H9 (cell line): ENCODE data around the gene KIF3B. TPM values are rescaled to one million over a fixed set of nuclear protein-coding genes. Genes with fewer than 3 reads are reported as not detected.

Experiments used
- DNase-seq: peaks from one replicate; pipeline ENCODE4 v3.0.0-alpha.2; 2017
- H2AFZ ChIP-seq: one replicate; pipeline ENCODE4 v1.6.1; 2013; ENCODE audit warnings: mild to moderate bottlenecking, low read length, control low read depth, moderate library complexity
- H2AK5ac ChIP-seq: 2 replicates; pipeline ENCODE4 v1.6.1; 2013; ENCODE audit warnings: low read length, control low read depth, mixed read lengths; ENCODE audit not compliant: insufficient read length
- H2BK120ac ChIP-seq: one replicate; pipeline ENCODE4 v1.6.1; 2013; ENCODE audit warnings: low read depth, mild to moderate bottlenecking, low read length, control low read depth, inconsistent platforms; ENCODE audit not compliant: poor library complexity, severe bottlenecking
- H2BK12ac ChIP-seq: 2 replicates; pipeline ENCODE4 v1.6.1; 2013; ENCODE audit warnings: low read length, control low read depth, mixed read lengths, low read depth; ENCODE audit not compliant: insufficient read length
- H2BK15ac ChIP-seq: 2 replicates; pipeline ENCODE4 v1.6.1; 2013; ENCODE audit warnings: low read depth, low read length, control low read depth
- H2BK20ac ChIP-seq: one replicate; pipeline ENCODE4 v1.6.1; 2013; ENCODE audit warnings: low read depth, mild to moderate bottlenecking, low read length, control low read depth, inconsistent platforms; ENCODE audit not compliant: poor library complexity, severe bottlenecking
- H2BK5ac ChIP-seq: 2 replicates; pipeline ENCODE4 v1.6.1; 2013; ENCODE audit warnings: low read length, control low read depth, mixed read lengths; ENCODE audit not compliant: insufficient read length
- H3K14ac ChIP-seq: 2 replicates; pipeline ENCODE4 v1.6.1; 2013; ENCODE audit warnings: low read length, control low read depth; ENCODE audit not compliant: insufficient read depth
- H3K18ac ChIP-seq: 2 replicates; pipeline ENCODE4 v1.6.1; 2013; ENCODE audit warnings: low read depth, mild to moderate bottlenecking, mixed read lengths, low read length, control low read depth; ENCODE audit not compliant: insufficient read length
- H3K23ac ChIP-seq: 2 replicates; pipeline ENCODE4 v1.6.1; 2013; ENCODE audit warnings: low read length, control low read depth, mixed read lengths, low read depth; ENCODE audit not compliant: insufficient read length
- H3K23me2 ChIP-seq: 2 replicates; pipeline ENCODE4 v1.6.1; 2013; ENCODE audit warnings: low read depth, mild to moderate bottlenecking, mixed read lengths, low read length, control low read depth; ENCODE audit not compliant: insufficient read length, poor library complexity, severe bottlenecking
- H3K27ac ChIP-seq: 2 replicates; pipeline ENCODE4 v1.5.1; 2013; ENCODE audit warnings: low read length, control low read depth, mixed read lengths, low read depth; ENCODE audit not compliant: insufficient read length
- H3K27me3 ChIP-seq: 2 replicates; pipeline ENCODE4 v1.6.1; 2013; ENCODE audit warnings: low read length, control low read depth, inconsistent platforms; ENCODE audit not compliant: insufficient read depth
- H3K4ac ChIP-seq: 2 replicates; pipeline ENCODE4 v1.6.1; 2013; ENCODE audit warnings: low read depth, mild to moderate bottlenecking, control low read depth, inconsistent platforms, low read length, moderate library complexity
- H3K4me1 ChIP-seq: 2 replicates; pipeline ENCODE4 v1.6.1; 2013; ENCODE audit warnings: low read length, control low read depth, inconsistent platforms; ENCODE audit not compliant: insufficient read depth
- H3K4me2 ChIP-seq: 2 replicates; pipeline ENCODE4 v1.6.1; 2013; ENCODE audit warnings: low read length, control low read depth, mixed read lengths; ENCODE audit not compliant: insufficient read length, insufficient read depth
- H3K56ac ChIP-seq: 2 replicates; pipeline ENCODE4 v1.6.1; 2013; ENCODE audit warnings: low read depth, mild to moderate bottlenecking, mixed read lengths, low read length, control low read depth; ENCODE audit not compliant: insufficient read length
- H3K79me1 ChIP-seq: 2 replicates; pipeline ENCODE4 v1.6.1; 2013; ENCODE audit warnings: low read depth, mild to moderate bottlenecking, moderate library complexity, low read length, control low read depth, inconsistent platforms; ENCODE audit not compliant: insufficient read depth, poor library complexity, severe bottlenecking
- H3K79me2 ChIP-seq: 2 replicates; pipeline ENCODE4 v1.6.1; 2013; ENCODE audit warnings: low read length, control low read depth, inconsistent platforms; ENCODE audit not compliant: insufficient read depth
- H3K9ac ChIP-seq: 2 replicates; pipeline ENCODE4 v1.6.1; 2013; ENCODE audit warnings: low read length, control low read depth, mixed read lengths; ENCODE audit not compliant: insufficient read length; ENCODE audit errors: extremely low read depth
- H3K9me3 ChIP-seq: one replicate; pipeline ENCODE4 v1.6.1; 2013; ENCODE audit warnings: low read depth, low read length, inconsistent platforms; ENCODE audit not compliant: control insufficient read depth
- H3T11ph ChIP-seq: one replicate; pipeline ENCODE4 v1.6.1; 2013; ENCODE audit warnings: mild to moderate bottlenecking, low read length, control low read depth, inconsistent platforms
- H4K20me1 ChIP-seq: one replicate; pipeline ENCODE4 v1.6.1; 2013; ENCODE audit not compliant: control insufficient read depth, insufficient read length, insufficient read depth
- H4K5ac ChIP-seq: 2 replicates; pipeline ENCODE4 v1.6.1; 2013; ENCODE audit warnings: low read depth, mild to moderate bottlenecking, mixed read lengths, low read length, control low read depth; ENCODE audit not compliant: insufficient read length
- H4K8ac ChIP-seq: replicated peaks from 2 replicates; pipeline ENCODE4 v1.6.1; 2013; ENCODE audit warnings: low read length, control low read depth, mixed read lengths, low read depth; ENCODE audit not compliant: insufficient read length
- H4K91ac ChIP-seq: 2 replicates; pipeline ENCODE4 v1.6.1; 2013; ENCODE audit warnings: low read depth, mild to moderate bottlenecking, moderate library complexity, mixed read lengths, low read length, control low read depth; ENCODE audit not compliant: insufficient read length
- H3K27ac Mint-ChIP-seq, 3 experiments: 2 replicates in 2 of 3; 3 replicates in 1 of 3; pipeline ENCODE4 v1.8.0; 2020 to 2021; ENCODE audit warnings: mixed read lengths in 3 of 3, mild to moderate bottlenecking in 1 of 3, moderate library complexity in 1 of 3
- H3K27me3 Mint-ChIP-seq: 2 replicates; pipeline ENCODE4 v1.8.0; 2021; ENCODE audit warnings: low read depth, mild to moderate bottlenecking, moderate library complexity, mixed read lengths
- H3K36me3 Mint-ChIP-seq, 3 experiments: 2 replicates in 2 of 3; 3 replicates in 1 of 3; pipeline ENCODE4 v1.8.0; 2020 to 2021; ENCODE audit warnings: low read depth in 3 of 3, mixed read lengths in 3 of 3; ENCODE audit not compliant: insufficient read depth in 1 of 3
- H3K4me1 Mint-ChIP-seq, 2 experiments: 2 replicates each; pipeline ENCODE4 v1.8.0; 2020; ENCODE audit warnings: mixed read lengths in 2 of 2
- H3K4me3 Mint-ChIP-seq, 2 experiments: 2 replicates in 1 of 2; 3 replicates in 1 of 2; pipeline ENCODE4 v1.8.0; 2020 to 2021; ENCODE audit warnings: mild to moderate bottlenecking in 2 of 2, mixed read lengths in 2 of 2, moderate library complexity in 1 of 2
- H3K9me3 Mint-ChIP-seq, 2 experiments: 2 replicates in 1 of 2; 3 replicates in 1 of 2; pipeline ENCODE4 v1.8.0; 2020; ENCODE audit warnings: mild to moderate bottlenecking in 2 of 2, mixed read lengths in 2 of 2, moderate library complexity in 1 of 2
- WGBS: extraction: QIAGEN DNeasy Blood & Tissue Kit; methylation state at CpG from one replicate; pipeline ENCODE4 v1.1.7; 2013; ENCODE audit warnings: missing lambda C conversion rate, low lambda C conversion rate, mixed read lengths; ENCODE audit not compliant: insufficient read length; ENCODE audit errors: extremely low coverage; 5-methylcytosine and 5-hydroxymethylcytosine counted together
- total RNA-seq: library from RNA; stranded (reverse); gene quantifications from 2 replicates; pipeline ENCODE4 v1.2.1, GENCODE V29; 2021
- TF ChIP-seq, protein P1 (sequence below): fragments of 200-600 bp; sonication (generic); conservative IDR thresholded peaks from 3 replicates; pipeline ENCODE4 v1.8.0; 2021; ENCODE audit warnings: antibody characterized with exemption, mild to moderate bottlenecking

The KIF3B gene
- total RNA-seq, 1 experiment from 2014 or later = 29.7 TPM

DNA sequence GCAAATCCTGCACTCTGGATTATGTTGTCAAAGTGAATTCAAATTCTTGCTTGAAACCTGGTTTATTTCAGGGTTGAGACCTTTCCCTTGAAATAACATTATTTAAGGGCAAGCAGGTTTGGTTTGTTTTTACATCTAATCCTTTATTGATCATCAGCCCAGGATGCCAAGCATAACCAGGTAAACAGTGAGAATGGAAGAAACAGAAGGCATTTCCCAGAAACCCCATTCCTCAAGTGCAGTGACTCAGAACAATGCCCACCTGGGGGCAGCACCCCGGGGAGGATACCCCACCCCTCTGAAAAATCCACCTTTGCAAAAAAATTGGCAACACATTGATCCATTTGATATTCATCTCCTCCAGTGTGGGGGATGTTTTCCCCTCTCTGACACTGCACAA lies 37.2 kb upstream of the KIF3B start:
- Mint-ChIP-seq H3K4me1 (peaks cover 20 to 22% of the 10 kb centered on the region in 2 experiments), H3K36me3 (peaks cover 3 to 10% (median 7%) of the 10 kb centered on the region in 3 experiments; a peak in 5 of 7 replicates), H3K27ac (peak overlapping the region in 2 of 3 experiments; percentile 10 to 83; a peak in 2 of 7 replicates), H3K9me3 (no peaks in the 10 kb centered on the region), H3K4me3 (no peak overlapping the region), H3K27me3 (peaks cover 4% of the 10 kb centered on the region; the same call in 1 of the 2 replicates)
- H3K23ac ChIP-seq = no peak overlapping the region
- H3K18ac ChIP-seq = no peak overlapping the region
- H2BK15ac ChIP-seq = no peak overlapping the region
- H3K79me2 ChIP-seq = no peaks in the 10 kb centered on the region
- no peak overlapping the region for H3K14ac ChIP-seq
- no peak for DNase-seq
- H2AK5ac ChIP-seq = no peak overlapping the region
- no peaks in the 10 kb centered on the region for H3K23me2 ChIP-seq
- no peak overlapping the region for H2BK5ac ChIP-seq
- H3K4me2 ChIP-seq = no peak overlapping the region
- no peaks in the 10 kb centered on the region for H3K27me3 ChIP-seq
- H3K4me1 ChIP-seq = no peaks in the 10 kb centered on the region
- H2BK120ac ChIP-seq = no peak overlapping the region
- no peak overlapping the region for H2BK12ac ChIP-seq
- H2AFZ ChIP-seq = no peak overlapping the region
- no peak overlapping the region for H3K27ac ChIP-seq
- no peak overlapping the region for H4K5ac ChIP-seq
- H3K4ac ChIP-seq = no peak overlapping the region
- no peak overlapping the region for H3T11ph ChIP-seq
- H3K9ac ChIP-seq = no peak overlapping the region
- H4K91ac ChIP-seq = no peak overlapping the region
- no peak overlapping the region for H2BK20ac ChIP-seq
- no peak overlapping the region for H4K8ac ChIP-seq
- no peak overlapping the region for H3K56ac ChIP-seq
- WGBS = no CpG with 5 or more reads among the region's 1 CpG
- TF ChIP-seq, protein P1, sequence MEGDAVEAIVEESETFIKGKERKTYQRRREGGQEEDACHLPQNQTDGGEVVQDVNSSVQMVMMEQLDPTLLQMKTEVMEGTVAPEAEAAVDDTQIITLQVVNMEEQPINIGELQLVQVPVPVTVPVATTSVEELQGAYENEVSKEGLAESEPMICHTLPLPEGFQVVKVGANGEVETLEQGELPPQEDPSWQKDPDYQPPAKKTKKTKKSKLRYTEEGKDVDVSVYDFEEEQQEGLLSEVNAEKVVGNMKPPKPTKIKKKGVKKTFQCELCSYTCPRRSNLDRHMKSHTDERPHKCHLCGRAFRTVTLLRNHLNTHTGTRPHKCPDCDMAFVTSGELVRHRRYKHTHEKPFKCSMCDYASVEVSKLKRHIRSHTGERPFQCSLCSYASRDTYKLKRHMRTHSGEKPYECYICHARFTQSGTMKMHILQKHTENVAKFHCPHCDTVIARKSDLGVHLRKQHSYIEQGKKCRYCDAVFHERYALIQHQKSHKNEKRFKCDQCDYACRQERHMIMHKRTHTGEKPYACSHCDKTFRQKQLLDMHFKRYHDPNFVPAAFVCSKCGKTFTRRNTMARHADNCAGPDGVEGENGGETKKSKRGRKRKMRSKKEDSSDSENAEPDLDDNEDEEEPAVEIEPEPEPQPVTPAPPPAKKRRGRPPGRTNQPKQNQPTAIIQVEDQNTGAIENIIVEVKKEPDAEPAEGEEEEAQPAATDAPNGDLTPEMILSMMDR = peak; percentile 24; the same call in 1 of the 3 replicates
- no peaks in the 10 kb centered on the region for H3K79me1 ChIP-seq
- H4K20me1 ChIP-seq = no peaks in the 10 kb centered on the region
- H3K9me3 ChIP-seq = no peaks in the 10 kb centered on the region
